Motor neuron (in vitro differentiated cells): ENCODE results near the gene MED9. TPM values are rescaled to one million over a fixed set of nuclear protein-coding genes. Genes with fewer than 3 reads are reported as not detected.

ENCODE experiments used
- ATAC-seq, 8 experiments: fragments of 200-7000 bp; cut with Tn5 transposase; replicated peaks in 6 of 8; 2 replicates each; pipeline ENCODE4 v1.8.0; 2021; ENCODE audit warnings: mild to moderate bottlenecking in 8 of 8, moderate library complexity in 8 of 8
- H3K27ac ChIP-seq, 2 donors: fragments of 250-450 bp; sonication (Bioruptor Pico); 2 replicates each; pipeline ENCODE4 v1.9.0; 2021; ENCODE audit warnings: antibody characterized with exemption in 2 of 2, mild to moderate bottlenecking in 2 of 2, moderate library complexity in 1 of 2
- H3K4me1 ChIP-seq, 2 donors: fragments of 250-450 bp; sonication (Bioruptor Pico); replicated peaks in 1 of 2; 2 replicates each; pipeline ENCODE4 v1.6.1; 2021; ENCODE audit warnings: antibody characterized with exemption in 2 of 2, mild to moderate bottlenecking in 2 of 2, moderate library complexity in 1 of 2
- H3K4me3 ChIP-seq, 5 donors: fragments of 250-450 bp; sonication (Bioruptor Pico); 2 replicates each; pipeline ENCODE4 v1.9.0; 2021; ENCODE audit warnings: antibody characterized with exemption in 5 of 5, mild to moderate bottlenecking in 5 of 5, moderate library complexity in 4 of 5
- WGBS, 10 experiments: fragments of 450-650 bp; shearing (Covaris generic); methylation state at CpG; one replicate each; pipeline ENCODE4 v1.0.0; 2022; 5-methylcytosine and 5-hydroxymethylcytosine counted together
- in situ Hi-C, 9 experiments: fragments of 400-800 bp; cut with MboI; loops; one replicate each; pipeline ENCODE4 v1.15.0; 2021; ENCODE audit warnings: low sequenced_read_pairs in 9 of 9, low pct_unique_long_range_greater_than_20kb in 2 of 9; ENCODE audit not compliant: unreplicated experiment in 9 of 9
- total RNA-seq, 8 experiments: library from RNA; unstranded; fragments of 300-600 nt; gene quantifications; 2 replicates each; pipeline versions ENCODE4 v1.2.3 to v1.2.4, GENCODE V29; 2022

MED9 gene
- total RNA-seq, 8 experiments from 2014 or later = 6.5 to 23.0 (median 17.1) TPM

DNA sequence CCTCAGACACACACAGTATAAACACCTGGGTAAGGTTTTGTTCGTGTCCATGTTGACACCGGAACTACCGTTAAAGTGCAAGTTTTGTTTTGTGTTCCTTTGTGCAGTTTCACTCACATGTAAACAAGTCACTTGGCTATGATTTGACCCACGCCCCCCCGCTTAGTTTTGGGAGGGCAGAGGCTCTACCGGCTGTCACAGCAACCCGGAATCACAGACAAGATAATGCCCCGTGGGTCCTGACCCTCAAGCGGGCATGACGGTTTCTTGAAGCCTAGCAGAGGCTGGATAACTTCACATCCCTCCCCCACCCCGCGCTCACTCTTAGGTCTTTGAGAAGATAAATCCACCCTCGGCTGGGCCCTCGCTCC lies 17.7 kb downstream of the MED9 start:
- H3K4me1 ChIP-seq = peaks cover 6 to 11% of the 10 kb centered on the region in 2 donors
- H3K4me3 ChIP-seq = peak overlapping the region; percentile 38 to 55 (median 45)
- in situ Hi-C loops = loop anchor here in 1 of 9 experiments (10.0 to 25.0 kb wide), 2 partner anchors 140 to 143 kb away; no protein-coding TSS in a partner anchor
- no peak for ATAC-seq
- WGBS, 10 experiments = 0 to 33% (median 22%) methylated on average over 1 to 10 of the region's 14 CpGs; no CpG with 5 or more reads in 4 of the 10 experiments
- peak overlapping the region in 1 of 2 donors; percentile 25 for H3K27ac ChIP-seq

GRCh38 chr17:17494870-17495535 lies 18.2 kb downstream of the MED9 start:
- peak overlapping the region in 1 of 2 donors; percentile 25 for H3K27ac ChIP-seq
- in situ Hi-C loops = loop anchor here in 1 of 9 experiments (10.0 to 25.0 kb wide), 2 partner anchors 140 to 142 kb away; no protein-coding TSS in a partner anchor
- peak in 7 of 8 experiments; percentile 0 to 21 (median 16) for ATAC-seq
- peaks cover 10 to 11% of the 10 kb centered on the region in 2 donors for H3K4me1 ChIP-seq
- H3K4me3 ChIP-seq = peak overlapping the region; percentile 38 to 55 (median 45)
- 0 to 13% (median 1%) methylated on average over 1 to 20 of the region's 71 CpGs; no CpG with 5 or more reads in 7 of the 10 experiments for WGBS, 10 experiments

- whole genome bisulfite sequencing, 10 experiments = 0 to 6% (median 4%) methylated on average over 5 to 18 of the region's 65 CpGs; no CpG with 5 or more reads in 7 of the 10 experiments
- peak in 1 of 8 experiments; percentile 2 for ATAC-seq
- peak overlapping the region; percentile 22 to 80 for H3K27ac ChIP-seq
- in situ Hi-C loops = loop anchor here in 1 of 9 experiments (10.0 to 25.0 kb wide), 2 partner anchors 141 to 142 kb away; no protein-coding TSS in a partner anchor
- H3K4me3 ChIP-seq = peak overlapping the region; percentile 38 to 55 (median 45)
- H3K4me1 ChIP-seq = peaks cover 10 to 11% of the 10 kb centered on the region in 2 donors
Observed at GRCh38 chr17:17495536-17496188, 18.9 kb downstream of the MED9 start.

- WGBS, 10 experiments = 0% methylated on average over 2 to 8 of the region's 93 CpGs; no CpG with 5 or more reads in 5 of the 10 experiments
Observed at GRCh38 chr17:17496189-17497064, 19.6 kb downstream of the MED9 start, which contains the start of gene RASD1. Gene RASD1, minus strand, starts transcription at chr17:17496395. Its CDS starts 214 bp downstream, at chr17:17496181.

DNA sequence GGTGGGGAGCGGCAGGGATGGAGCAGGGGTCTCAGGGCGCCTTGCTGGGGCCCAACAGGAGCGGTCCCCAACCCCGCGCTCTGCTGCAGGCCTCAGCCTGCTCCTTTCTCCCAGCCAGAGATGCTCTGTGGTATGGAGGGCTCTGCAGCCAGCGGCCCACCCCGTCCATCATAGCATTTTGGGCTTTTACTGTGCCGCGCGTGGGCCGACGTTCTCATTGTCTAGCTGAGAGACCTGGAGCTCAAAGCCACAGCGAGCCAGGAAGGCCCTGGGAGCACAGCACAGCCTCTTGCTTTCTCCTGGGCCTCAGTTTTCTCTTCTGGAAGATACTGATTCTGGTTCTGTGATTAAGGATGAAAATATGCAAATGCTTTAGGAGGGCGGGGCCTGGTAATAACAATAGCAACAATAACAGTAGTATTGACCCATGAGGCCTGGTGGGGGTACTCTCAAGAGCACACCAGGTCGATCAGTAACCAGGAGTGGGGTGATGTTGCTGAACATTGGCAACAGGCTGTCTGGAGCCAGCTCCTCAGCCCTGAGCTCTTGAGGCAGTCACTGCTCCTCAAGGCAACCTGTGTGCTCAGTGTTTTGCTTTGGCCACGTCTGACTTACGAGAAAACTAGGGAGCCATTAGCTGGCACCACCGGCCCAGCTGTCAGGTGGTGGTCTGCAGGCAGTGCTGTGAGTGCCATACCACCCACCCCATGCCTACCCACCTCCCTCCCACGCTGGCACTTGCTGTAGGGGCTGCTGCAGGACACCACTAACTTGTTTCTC lies 20.5 kb downstream of the MED9 start:
- Histone ChIP-seq H3K27ac (peak overlapping the region in 1 of 2 donors; percentile 80), H3K4me1 (peaks cover 10 to 11% of the 10 kb centered on the region in 2 donors), H3K4me3 (peak overlapping the region; percentile 38 to 55 (median 45))
- in situ Hi-C loops = loop anchor here in 1 of 9 experiments (10.0 to 25.0 kb wide), 2 partner anchors 140 to 142 kb away; no protein-coding TSS in a partner anchor
- no peak for ATAC-seq
- 0 to 60% (median 49%) methylated on average over 1 to 7 of the region's 19 CpGs; no CpG with 5 or more reads in 4 of the 10 experiments for WGBS, 10 experiments

More at GRCh38 chr17:17496189-17497064, 19.6 kb downstream of the MED9 start, which contains the start of gene RASD1:
- Histone ChIP-seq H3K4me1 (peaks cover 10 to 11% of the 10 kb centered on the region in 2 donors), H3K4me3 (peak within 1 kb of the TSS; percentile 38 to 55 (median 45)), H3K27ac (peak within 1 kb of the TSS; percentile 50 to 80)
- peak; percentile 80 to 89 (median 82) for ATAC-seq
- in situ Hi-C loops = loop anchor here in 1 of 9 experiments (10.0 to 25.0 kb wide), 2 partner anchors 141 to 142 kb away; no protein-coding TSS in a partner anchor

GRCh38 chr17:17497845-17498520 lies 21.2 kb downstream of the MED9 start:
- H3K27ac ChIP-seq = no peak overlapping the region
- H3K4me1 ChIP-seq = peaks cover 10 to 11% of the 10 kb centered on the region in 2 donors
- in situ Hi-C loops = loop anchor here in 1 of 9 experiments (10.0 to 25.0 kb wide), 2 partner anchors 139 to 143 kb away; no protein-coding TSS in a partner anchor
- H3K4me3 ChIP-seq = no peak overlapping the region
- ATAC-seq = no peak
- 20 to 100% (median 88%) methylated on average over 1 to 7 of the region's 10 CpGs; no CpG with 5 or more reads in 4 of the 10 experiments for WGBS, 10 experiments

GRCh38 chr17:17498606-17499301 lies 22.0 kb downstream of the MED9 start:
- Histone ChIP-seq H3K4me1 (peaks cover 12 to 15% of the 10 kb centered on the region in 2 donors), H3K27ac (no peak overlapping the region), H3K4me3 (no peak overlapping the region)
- ATAC-seq = no peak
- in situ Hi-C loops = loop anchor here in 1 of 9 experiments (10.0 to 25.0 kb wide), 2 partner anchors 139 to 144 kb away; no protein-coding TSS in a partner anchor
- WGBS, 10 experiments = 71 to 100% (median 85%) methylated on average over 1 to 10 of the region's 16 CpGs; no CpG with 5 or more reads in 4 of the 10 experiments

DNA sequence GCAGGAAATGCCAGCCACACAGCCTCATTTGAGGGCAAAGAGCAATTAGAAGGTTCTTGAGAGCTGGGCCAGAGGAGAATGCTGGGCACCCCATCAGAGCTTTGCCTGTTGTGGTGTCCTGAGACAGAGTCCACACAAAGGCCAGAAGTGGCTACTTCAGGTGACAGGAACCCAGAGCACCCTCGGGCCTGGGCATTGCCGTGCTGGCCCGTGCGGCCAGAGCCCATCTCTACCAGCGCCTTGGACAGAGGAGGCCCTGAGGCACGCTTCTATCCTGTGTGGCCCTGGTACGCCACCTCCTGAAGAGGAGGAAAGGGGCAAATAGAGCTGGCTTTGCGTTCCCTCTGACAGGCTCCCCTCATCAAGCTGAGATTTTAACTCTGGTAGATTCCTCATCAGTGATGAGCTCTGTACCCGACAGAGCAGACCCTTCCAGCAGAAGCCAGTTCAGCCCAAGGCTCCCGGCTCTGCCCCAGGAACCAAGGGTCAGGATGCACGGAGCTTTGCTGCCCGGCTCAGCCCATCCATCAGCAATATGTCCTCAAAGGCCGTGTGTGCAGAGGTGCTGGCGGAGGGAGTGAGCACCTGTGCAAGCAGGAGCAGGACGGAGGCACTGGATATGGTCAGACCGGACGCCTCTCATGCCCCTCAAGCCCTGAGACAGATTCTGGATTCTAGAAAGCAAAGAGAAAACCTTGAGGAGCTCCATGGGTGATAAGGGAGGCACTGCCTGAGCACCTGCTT lies 22.8 kb downstream of the MED9 start:
- 50 to 93% (median 71%) methylated on average over 2 to 9 of the region's 17 CpGs; no CpG with 5 or more reads in 4 of the 10 experiments for WGBS, 10 experiments
- Histone ChIP-seq H3K4me3 (no peak overlapping the region), H3K27ac (no peak overlapping the region), H3K4me1 (peaks cover 10 to 19% of the 10 kb centered on the region in 2 donors)
- in situ Hi-C loops = loop anchor here in 1 of 9 experiments (10.0 to 25.0 kb wide), 3 partner anchors 65 to 145 kb away; no protein-coding TSS in a partner anchor
- no peak for ATAC-seq

DNA sequence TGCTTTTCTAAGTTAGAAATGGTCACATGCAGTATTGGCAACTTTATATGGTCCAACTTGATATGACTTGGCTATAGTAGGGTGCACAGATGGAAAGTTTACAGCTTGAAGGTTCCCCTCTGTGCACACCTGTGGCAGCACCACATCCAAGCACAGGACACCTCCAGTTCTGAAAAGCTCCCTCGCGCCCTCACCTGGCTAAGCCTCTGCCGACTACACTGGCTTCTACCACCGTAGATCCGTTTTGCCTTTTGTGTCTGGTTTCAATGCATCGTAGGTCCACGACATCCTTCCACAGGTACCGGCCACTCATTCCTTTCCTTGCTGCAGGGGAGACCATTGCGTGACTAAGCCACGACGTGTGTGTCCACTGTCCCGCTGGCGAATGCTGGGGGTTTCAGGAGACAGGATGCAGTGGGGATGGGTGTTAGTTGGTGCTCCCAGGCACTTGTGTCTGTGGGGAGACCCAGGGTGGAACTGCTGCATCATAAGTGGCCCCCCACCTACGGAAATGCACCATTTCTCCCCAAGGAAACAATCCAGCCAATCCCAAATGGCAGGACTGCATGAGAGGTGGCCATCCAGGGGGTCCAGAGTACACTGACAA lies 24.3 kb downstream of the MED9 start:
- H3K4me1 ChIP-seq = peaks cover 7 to 15% of the 10 kb centered on the region in 2 donors
- H3K4me3 ChIP-seq = no peak overlapping the region
- 0 to 79% (median 39%) methylated on average over 1 to 10 of the region's 14 CpGs; no CpG with 5 or more reads in 5 of the 10 experiments for WGBS, 10 experiments
- in situ Hi-C loops = loop anchor here in 1 of 9 experiments (10.0 kb wide), 1 partner anchor 64 kb away; no protein-coding TSS in a partner anchor
- no peak overlapping the region for H3K27ac ChIP-seq
- no peak for ATAC-seq
